HepG2 (cell line): ENCODE results near the gene DOC2A. TPM values are rescaled to one million over a fixed set of nuclear protein-coding genes. Genes with fewer than 3 reads are reported as not detected.

Experiments used
- DNMT1 ChIP-seq: sonication (generic); formaldehyde crosslinking; IDR thresholded peaks from 2 replicates; pipeline ENCODE4 v1.5.1; 2020; ENCODE audit warnings: mild to moderate bottlenecking, missing genetic modification reagents
- NAIF1 ChIP-seq: sonication (generic); formaldehyde crosslinking; IDR thresholded peaks from 2 replicates; pipeline ENCODE4 v1.5.0; 2020; ENCODE audit warnings: mild to moderate bottlenecking, missing genetic modification reagents, borderline replicate concordance
- NFKBIZ ChIP-seq: IDR thresholded peaks from 2 replicates; pipeline ENCODE4 v1.6.1; 2018; ENCODE audit warnings: missing genetic modification reagents, missing compliant biosample characterization
- SP4 ChIP-seq: sonication (generic); formaldehyde crosslinking; IDR thresholded peaks from 2 replicates; pipeline ENCODE4 v1.8.1; 2023; ENCODE audit warnings: mild to moderate bottlenecking, missing genetic modification reagents
- TP53 ChIP-seq: sonication (generic); formaldehyde crosslinking; conservative IDR thresholded peaks from 2 replicates; pipeline ENCODE4 v1.4.0; 2020; ENCODE audit warnings: missing genetic modification reagents
- ZFP36L1 ChIP-seq: sonication (generic); formaldehyde crosslinking; IDR thresholded peaks from 2 replicates; pipeline ENCODE4 v1.8.0; 2022; ENCODE audit warnings: mild to moderate bottlenecking, missing genetic modification reagents, moderate library complexity
- ZNF121 ChIP-seq: sonication (generic); formaldehyde crosslinking; IDR thresholded peaks from 2 replicates; pipeline ENCODE4 v1.5.0; 2020; ENCODE audit warnings: mild to moderate bottlenecking, missing genetic modification reagents
- ZNF567 ChIP-seq: sonication (generic); formaldehyde crosslinking; IDR thresholded peaks from 2 replicates; pipeline ENCODE4 v1.8.1; 2023; ENCODE audit warnings: mild to moderate bottlenecking, missing genetic modification reagents, borderline replicate concordance
- ZNF644 ChIP-seq: IDR thresholded peaks from 2 replicates; pipeline ENCODE4 v1.6.1; 2016; ENCODE audit warnings: low read depth
- polyA plus RNA-seq, 8 experiments: library from polyadenylated mRNA; depleted of rRNA in 3 of 8; stranded (reverse) in 7 of 8; unstranded in 1 of 8; fragments of >200 nt; fragmentation: Illumina TruSeq in 4 of 8; extraction: Trizol in 4 of 8; gene quantifications; 2 replicates each; pipeline versions ENCODE4 v1.2.1 to v1.2.3, GENCODE V29; 2011 to 2016; ENCODE audit warnings: low read depth in 4 of 8, missing spikeins in 1 of 8, mixed read lengths in 1 of 8; ENCODE audit not compliant: insufficient read depth in 1 of 8
- total RNA-seq, 5 experiments: library from RNA; depleted of rRNA; stranded (reverse); fragments of >200 nt; fragmentation: Illumina TruSeq; extraction: Trizol; gene quantifications; 2 replicates each; pipeline ENCODE4 v1.2.3, GENCODE V29; 2016; ENCODE audit warnings: low read depth in 1 of 5
- TF ChIP-seq, protein P1 (sequence below): sonication (generic); formaldehyde crosslinking; IDR thresholded peaks from 2 replicates; pipeline ENCODE4 v1.5.0; 2020; ENCODE audit warnings: mild to moderate bottlenecking, missing genetic modification reagents, borderline replicate concordance
- TF ChIP-seq, protein P2 (sequence below): IDR thresholded peaks from 2 replicates; pipeline ENCODE4 v1.6.1; 2012; ENCODE audit warnings: low read depth, low read length, improper control_type of control experiment
- TF ChIP-seq, protein P3 (sequence below), 2 experiments: sonication (generic) in 1 of 2; formaldehyde crosslinking in 1 of 2; IDR thresholded peaks; 2 replicates each; pipeline versions ENCODE4 v1.5.1 to v1.6.1; 2011 to 2020; ENCODE audit warnings: borderline replicate concordance in 1 of 2, low read depth in 1 of 2, low read length in 1 of 2, mild to moderate bottlenecking in 1 of 2, missing genetic modification reagents in 1 of 2, moderate library complexity in 1 of 2
- TF ChIP-seq, protein P4 (sequence below): IDR thresholded peaks from 2 replicates; pipeline ENCODE4 v1.6.1; 2016; ENCODE audit warnings: low read depth, control low read depth
- TF ChIP-seq, protein P5 (sequence below): sonication (generic); formaldehyde crosslinking; conservative IDR thresholded peaks from 2 replicates; pipeline ENCODE4 v1.4.0; 2020; ENCODE audit warnings: missing genetic modification reagents

DOC2A gene
- total and polyA plus RNA-seq, 2 of the 13 experiments (the other 11 are each of a cell fraction or from before 2014, with no cell fraction given), result 0.15 to 0.55 TPM

DNA sequence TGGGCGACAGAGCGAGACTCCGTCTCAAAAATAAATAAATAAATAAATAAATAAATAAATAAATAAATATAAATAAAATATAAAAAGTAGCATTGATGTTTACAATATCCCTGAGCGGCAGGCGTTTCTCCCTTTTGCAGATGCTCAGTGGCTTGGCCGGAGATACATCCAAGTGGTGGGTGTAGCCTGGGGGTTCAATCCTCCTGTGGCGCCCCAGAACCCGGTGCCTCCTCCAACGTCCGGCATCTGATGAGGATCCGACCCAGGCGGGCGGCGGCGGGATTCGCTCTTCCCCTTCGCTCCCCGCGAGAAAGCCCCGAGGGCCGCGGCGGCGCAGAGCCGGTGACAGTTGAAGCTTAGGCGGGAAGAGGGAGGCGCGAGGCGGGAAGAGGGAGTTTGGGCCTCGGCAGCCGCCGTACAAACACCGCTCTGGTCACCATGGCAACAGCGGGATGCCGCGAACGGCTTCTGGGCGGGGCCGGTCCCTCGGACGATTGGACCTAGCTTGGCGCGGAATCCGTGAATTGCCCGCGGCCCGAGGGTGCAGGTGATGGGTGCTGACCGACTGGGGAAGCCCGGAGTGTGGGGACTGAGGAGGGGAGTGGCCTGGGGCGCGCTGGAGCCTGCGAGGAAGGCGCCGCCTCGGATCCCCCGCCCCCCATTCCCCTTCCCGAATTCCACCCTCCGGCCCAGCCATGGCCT, 42.0 kb upstream of the DOC2A start (continued):
- TF ChIP-seq, protein P1, sequence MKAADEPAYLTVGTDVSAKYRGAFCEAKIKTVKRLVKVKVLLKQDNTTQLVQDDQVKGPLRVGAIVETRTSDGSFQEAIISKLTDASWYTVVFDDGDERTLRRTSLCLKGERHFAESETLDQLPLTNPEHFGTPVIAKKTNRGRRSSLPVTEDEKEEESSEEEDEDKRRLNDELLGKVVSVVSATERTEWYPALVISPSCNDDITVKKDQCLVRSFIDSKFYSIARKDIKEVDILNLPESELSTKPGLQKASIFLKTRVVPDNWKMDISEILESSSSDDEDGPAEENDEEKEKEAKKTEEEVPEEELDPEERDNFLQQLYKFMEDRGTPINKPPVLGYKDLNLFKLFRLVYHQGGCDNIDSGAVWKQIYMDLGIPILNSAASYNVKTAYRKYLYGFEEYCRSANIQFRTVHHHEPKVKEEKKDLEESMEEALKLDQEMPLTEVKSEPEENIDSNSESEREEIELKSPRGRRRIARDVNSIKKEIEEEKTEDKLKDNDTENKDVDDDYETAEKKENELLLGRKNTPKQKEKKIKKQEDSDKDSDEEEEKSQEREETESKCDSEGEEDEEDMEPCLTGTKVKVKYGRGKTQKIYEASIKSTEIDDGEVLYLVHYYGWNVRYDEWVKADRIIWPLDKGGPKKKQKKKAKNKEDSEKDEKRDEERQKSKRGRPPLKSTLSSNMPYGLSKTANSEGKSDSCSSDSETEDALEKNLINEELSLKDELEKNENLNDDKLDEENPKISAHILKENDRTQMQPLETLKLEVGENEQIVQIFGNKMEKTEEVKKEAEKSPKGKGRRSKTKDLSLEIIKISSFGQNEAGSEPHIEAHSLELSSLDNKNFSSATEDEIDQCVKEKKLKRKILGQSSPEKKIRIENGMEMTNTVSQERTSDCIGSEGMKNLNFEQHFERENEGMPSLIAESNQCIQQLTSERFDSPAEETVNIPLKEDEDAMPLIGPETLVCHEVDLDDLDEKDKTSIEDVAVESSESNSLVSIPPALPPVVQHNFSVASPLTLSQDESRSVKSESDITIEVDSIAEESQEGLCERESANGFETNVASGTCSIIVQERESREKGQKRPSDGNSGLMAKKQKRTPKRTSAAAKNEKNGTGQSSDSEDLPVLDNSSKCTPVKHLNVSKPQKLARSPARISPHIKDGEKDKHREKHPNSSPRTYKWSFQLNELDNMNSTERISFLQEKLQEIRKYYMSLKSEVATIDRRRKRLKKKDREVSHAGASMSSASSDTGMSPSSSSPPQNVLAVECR (CRISPR knock-in tag), result peak; percentile 99
- peak; percentile 96 for TF ChIP-seq SP4 (CRISPR knock-in tag)
- peak; percentile 78 for TF ChIP-seq TP53 (CRISPR knock-in tag)
- TF ChIP-seq ZNF567 (CRISPR knock-in tag), result peak; percentile 91
- TF ChIP-seq, protein P2, sequence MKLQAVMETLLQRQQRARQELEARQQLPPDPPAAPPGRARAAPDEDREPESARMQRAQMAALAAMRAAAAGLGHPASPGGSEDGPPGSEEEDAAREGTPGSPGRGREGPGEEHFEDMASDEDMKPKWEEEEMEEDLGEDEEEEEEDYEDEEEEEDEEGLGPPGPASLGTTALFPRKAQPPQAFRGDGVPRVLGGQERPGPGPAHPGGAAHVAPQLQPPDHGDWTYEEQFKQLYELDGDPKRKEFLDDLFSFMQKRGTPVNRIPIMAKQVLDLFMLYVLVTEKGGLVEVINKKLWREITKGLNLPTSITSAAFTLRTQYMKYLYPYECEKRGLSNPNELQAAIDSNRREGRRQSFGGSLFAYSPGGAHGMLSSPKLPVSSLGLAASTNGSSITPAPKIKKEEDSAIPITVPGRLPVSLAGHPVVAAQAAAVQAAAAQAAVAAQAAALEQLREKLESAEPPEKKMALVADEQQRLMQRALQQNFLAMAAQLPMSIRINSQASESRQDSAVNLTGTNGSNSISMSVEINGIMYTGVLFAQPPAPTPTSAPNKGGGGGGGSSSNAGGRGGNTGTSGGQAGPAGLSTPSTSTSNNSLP, result no peak
- TF ChIP-seq NAIF1 (CRISPR knock-in tag), result peak; percentile 92
- TF ChIP-seq, protein P3, sequence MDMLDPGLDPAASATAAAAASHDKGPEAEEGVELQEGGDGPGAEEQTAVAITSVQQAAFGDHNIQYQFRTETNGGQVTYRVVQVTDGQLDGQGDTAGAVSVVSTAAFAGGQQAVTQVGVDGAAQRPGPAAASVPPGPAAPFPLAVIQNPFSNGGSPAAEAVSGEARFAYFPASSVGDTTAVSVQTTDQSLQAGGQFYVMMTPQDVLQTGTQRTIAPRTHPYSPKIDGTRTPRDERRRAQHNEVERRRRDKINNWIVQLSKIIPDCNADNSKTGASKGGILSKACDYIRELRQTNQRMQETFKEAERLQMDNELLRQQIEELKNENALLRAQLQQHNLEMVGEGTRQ (IDR thresholded peaks at IDR 0.05; ENCODE audit: low read depth, low read length), result no peak
- TF ChIP-seq, protein P3 (CRISPR knock-in tag; IDR thresholded peaks at IDR 0.05; ENCODE audit: borderline replicate concordance), result no peak; the same call in 1 of the 2 replicates
- TF ChIP-seq ZFP36L1 (CRISPR knock-in tag), result peak; percentile 89
- TF ChIP-seq, protein P4, sequence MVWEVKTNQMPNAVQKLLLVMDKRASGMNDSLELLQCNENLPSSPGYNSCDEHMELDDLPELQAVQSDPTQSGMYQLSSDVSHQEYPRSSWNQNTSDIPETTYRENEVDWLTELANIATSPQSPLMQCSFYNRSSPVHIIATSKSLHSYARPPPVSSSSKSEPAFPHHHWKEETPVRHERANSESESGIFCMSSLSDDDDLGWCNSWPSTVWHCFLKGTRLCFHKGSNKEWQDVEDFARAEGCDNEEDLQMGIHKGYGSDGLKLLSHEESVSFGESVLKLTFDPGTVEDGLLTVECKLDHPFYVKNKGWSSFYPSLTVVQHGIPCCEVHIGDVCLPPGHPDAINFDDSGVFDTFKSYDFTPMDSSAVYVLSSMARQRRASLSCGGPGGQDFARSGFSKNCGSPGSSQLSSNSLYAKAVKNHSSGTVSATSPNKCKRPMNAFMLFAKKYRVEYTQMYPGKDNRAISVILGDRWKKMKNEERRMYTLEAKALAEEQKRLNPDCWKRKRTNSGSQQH, result peak; percentile 68; the same call in 1 of the 2 replicates
- peak; percentile 79; the same call in 1 of the 2 replicates for TF ChIP-seq DNMT1 (CRISPR knock-in tag)
- no peak for TF ChIP-seq NFKBIZ
- 0 out of 2 replicates have a peak, but pooled peaks have one; percentile 30 for TF ChIP-seq ZNF121 (CRISPR knock-in tag)
- no peak for TF ChIP-seq ZNF644 (CRISPR knock-in tag)
- TF ChIP-seq, protein P5, sequence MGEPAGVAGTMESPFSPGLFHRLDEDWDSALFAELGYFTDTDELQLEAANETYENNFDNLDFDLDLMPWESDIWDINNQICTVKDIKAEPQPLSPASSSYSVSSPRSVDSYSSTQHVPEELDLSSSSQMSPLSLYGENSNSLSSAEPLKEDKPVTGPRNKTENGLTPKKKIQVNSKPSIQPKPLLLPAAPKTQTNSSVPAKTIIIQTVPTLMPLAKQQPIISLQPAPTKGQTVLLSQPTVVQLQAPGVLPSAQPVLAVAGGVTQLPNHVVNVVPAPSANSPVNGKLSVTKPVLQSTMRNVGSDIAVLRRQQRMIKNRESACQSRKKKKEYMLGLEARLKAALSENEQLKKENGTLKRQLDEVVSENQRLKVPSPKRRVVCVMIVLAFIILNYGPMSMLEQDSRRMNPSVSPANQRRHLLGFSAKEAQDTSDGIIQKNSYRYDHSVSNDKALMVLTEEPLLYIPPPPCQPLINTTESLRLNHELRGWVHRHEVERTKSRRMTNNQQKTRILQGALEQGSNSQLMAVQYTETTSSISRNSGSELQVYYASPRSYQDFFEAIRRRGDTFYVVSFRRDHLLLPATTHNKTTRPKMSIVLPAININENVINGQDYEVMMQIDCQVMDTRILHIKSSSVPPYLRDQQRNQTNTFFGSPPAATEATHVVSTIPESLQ (CRISPR knock-in tag), result peak; percentile 70; the same call in 1 of the 2 replicates
